ENCODE measurements around the gene ADAM8. TPM values are rescaled to one million over a fixed set of nuclear protein-coding genes. Genes with fewer than 3 reads are reported as not detected.

ADAM8 gene
- total and polyA plus RNA-seq, 2 donors (not counting 1 experiment from before 2014, with no cell fraction given): 0.23 to 2.0 TPM

DNA sequence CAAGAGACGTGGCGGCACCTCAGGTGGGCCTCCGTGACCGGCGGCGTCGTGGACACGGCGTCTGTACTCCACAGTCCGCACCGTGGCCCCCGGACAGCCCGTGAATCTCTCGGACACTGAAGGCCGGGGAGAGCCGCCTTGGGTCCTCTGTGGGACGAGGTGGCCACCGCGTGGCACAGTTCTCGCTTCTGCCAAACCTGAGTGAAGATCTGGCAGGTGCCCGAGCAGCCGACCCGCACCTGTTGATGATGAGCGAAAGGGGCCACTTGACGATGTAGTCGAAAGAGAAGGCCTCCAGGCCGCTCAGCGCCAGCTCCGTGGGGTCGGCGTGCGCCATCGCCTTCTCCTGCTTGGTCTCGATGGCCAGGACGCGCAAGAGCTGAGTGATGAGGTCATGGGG, 8.5 kb upstream of the ADAM8 start:
- no peak overlapping the region for H3K9ac ChIP-seq (ENCODE audit: insufficient read depth, low read length)
- H3K4me1 ChIP-seq (ENCODE audit: control insufficient read depth, extremely low read depth, insufficient read depth, low read length): no peaks in the 10 kb centered on the region
- H3K36me3 ChIP-seq (ENCODE audit: control insufficient read depth, insufficient read depth, low read length): peaks cover 43% of the 10 kb centered on the region
- no peaks in the 10 kb centered on the region for H3K79me2 ChIP-seq (ENCODE audit: control insufficient read depth, insufficient read depth, low read length)
- H3K4me2 ChIP-seq (ENCODE audit: extremely low read depth, insufficient read depth, low read length): no peak overlapping the region
- H3K4me3 ChIP-seq (replicated peaks in 1 of 4; ENCODE audit: control extremely low read depth in 1 of 4, insufficient read depth in 1 of 4, low read depth in 3 of 4, low read length in 4 of 4): no peak overlapping the region
- H3K27ac ChIP-seq (ENCODE audit: insufficient read depth, low read length): no peak overlapping the region
- H2AFZ ChIP-seq (ENCODE audit: low read length): no peak overlapping the region
- DNase-seq (ENCODE audit: low read depth in 2 of 2): no peak
- no peaks in the 10 kb centered on the region for H3K27me3 ChIP-seq (ENCODE audit: control insufficient read depth, insufficient read depth, low read length)
- no peaks in the 10 kb centered on the region for H3K9me3 ChIP-seq (ENCODE audit: control insufficient read depth, insufficient read depth, low read depth, low read length)
- TF ChIP-seq EZH2 (IDR thresholded peaks at IDR 0.05; ENCODE audit: low read length, missing control alignments): no peak
- TF ChIP-seq, protein P1, sequence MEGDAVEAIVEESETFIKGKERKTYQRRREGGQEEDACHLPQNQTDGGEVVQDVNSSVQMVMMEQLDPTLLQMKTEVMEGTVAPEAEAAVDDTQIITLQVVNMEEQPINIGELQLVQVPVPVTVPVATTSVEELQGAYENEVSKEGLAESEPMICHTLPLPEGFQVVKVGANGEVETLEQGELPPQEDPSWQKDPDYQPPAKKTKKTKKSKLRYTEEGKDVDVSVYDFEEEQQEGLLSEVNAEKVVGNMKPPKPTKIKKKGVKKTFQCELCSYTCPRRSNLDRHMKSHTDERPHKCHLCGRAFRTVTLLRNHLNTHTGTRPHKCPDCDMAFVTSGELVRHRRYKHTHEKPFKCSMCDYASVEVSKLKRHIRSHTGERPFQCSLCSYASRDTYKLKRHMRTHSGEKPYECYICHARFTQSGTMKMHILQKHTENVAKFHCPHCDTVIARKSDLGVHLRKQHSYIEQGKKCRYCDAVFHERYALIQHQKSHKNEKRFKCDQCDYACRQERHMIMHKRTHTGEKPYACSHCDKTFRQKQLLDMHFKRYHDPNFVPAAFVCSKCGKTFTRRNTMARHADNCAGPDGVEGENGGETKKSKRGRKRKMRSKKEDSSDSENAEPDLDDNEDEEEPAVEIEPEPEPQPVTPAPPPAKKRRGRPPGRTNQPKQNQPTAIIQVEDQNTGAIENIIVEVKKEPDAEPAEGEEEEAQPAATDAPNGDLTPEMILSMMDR (conservative IDR thresholded peaks at IDR 0.05 in 1 of 2, IDR thresholded peaks at IDR 0.05 in 1 of 2; ENCODE audit: low read depth in 1 of 2, low read length in 2 of 2): no peak
- H4K20me1 ChIP-seq (ENCODE audit: control insufficient read depth, extremely low read depth, insufficient read depth, low read length): no peaks in the 10 kb centered on the region

DNA sequence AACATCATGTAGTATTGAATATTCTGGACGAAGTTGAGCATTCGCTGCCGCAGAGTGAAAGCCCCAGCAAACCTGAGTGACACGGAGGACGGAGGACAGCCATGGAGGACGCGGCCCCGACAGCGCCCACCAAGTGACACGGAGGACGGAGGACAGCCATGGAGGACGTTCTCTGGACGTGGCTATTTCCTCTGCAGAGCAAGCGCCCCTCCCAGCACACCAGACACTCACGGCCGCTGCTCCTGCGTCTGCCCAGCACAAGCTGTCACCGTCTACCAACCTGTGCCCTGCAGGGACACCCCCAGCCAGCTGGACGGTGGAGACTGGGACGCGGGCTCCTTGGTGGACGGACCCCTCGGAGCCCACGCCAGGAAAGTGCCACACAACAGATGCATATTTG, 7.3 kb upstream of the ADAM8 start:
- Histone ChIP-seq H3K4me3 (replicated peaks in 1 of 4; ENCODE audit: control extremely low read depth in 1 of 4, insufficient read depth in 1 of 4, low read depth in 3 of 4, low read length in 4 of 4) (no peak overlapping the region), H3K27ac (ENCODE audit: insufficient read depth, low read length) (no peak overlapping the region), H3K4me1 (ENCODE audit: control insufficient read depth, extremely low read depth, insufficient read depth, low read length) (no peaks in the 10 kb centered on the region), H3K36me3 (ENCODE audit: control insufficient read depth, insufficient read depth, low read length) (peaks cover 40% of the 10 kb centered on the region), H2AFZ (ENCODE audit: low read length) (no peak overlapping the region), H3K27me3 (ENCODE audit: control insufficient read depth, insufficient read depth, low read length) (no peaks in the 10 kb centered on the region), H3K9ac (ENCODE audit: insufficient read depth, low read length) (no peak overlapping the region), H3K79me2 (ENCODE audit: control insufficient read depth, insufficient read depth, low read length) (no peaks in the 10 kb centered on the region), H3K9me3 (ENCODE audit: control insufficient read depth, insufficient read depth, low read depth, low read length) (no peaks in the 10 kb centered on the region), H4K20me1 (ENCODE audit: control insufficient read depth, extremely low read depth, insufficient read depth, low read length) (no peaks in the 10 kb centered on the region), H3K4me2 (ENCODE audit: extremely low read depth, insufficient read depth, low read length) (no peak overlapping the region)
- no peak for TF ChIP-seq EZH2 (IDR thresholded peaks at IDR 0.05; ENCODE audit: low read length, missing control alignments)
- TF ChIP-seq, protein P1 (conservative IDR thresholded peaks at IDR 0.05 in 1 of 2, IDR thresholded peaks at IDR 0.05 in 1 of 2; ENCODE audit: low read depth in 1 of 2, low read length in 2 of 2): no peak
- no peak for DNase-seq (ENCODE audit: low read depth in 2 of 2)

DNA sequence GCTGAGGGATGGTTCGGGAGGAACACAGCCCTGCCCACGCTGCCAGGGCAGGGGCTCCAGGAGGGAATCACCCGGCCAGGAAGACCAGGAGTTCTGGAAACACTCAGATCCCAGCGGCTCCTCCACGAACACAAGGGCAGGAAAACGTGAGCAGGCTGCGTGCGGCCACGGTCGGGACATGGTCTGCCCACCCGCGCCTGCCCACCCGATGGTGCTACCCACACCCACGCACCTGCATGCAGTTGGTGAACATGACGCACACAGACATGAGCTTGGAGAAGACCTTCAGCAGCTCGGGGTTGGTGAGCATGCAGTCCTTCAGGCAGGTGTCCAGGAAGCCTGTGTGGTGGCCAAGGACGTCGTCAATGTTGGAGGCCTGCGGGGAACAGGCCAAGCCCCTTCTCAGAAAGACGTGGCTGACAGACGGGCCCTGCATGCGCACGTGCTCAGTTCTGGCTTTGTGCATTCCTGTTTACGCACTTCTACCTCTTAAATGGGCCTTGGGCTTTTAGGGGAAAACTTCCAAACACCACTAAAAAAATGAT, 6.2 kb upstream of the ADAM8 start:
- Histone ChIP-seq H2AFZ (ENCODE audit: low read length) (no peak overlapping the region), H3K9ac (ENCODE audit: insufficient read depth, low read length) (no peak overlapping the region), H3K4me2 (ENCODE audit: extremely low read depth, insufficient read depth, low read length) (no peak overlapping the region), H3K36me3 (ENCODE audit: control insufficient read depth, insufficient read depth, low read length) (peaks cover 33% of the 10 kb centered on the region), H4K20me1 (ENCODE audit: control insufficient read depth, extremely low read depth, insufficient read depth, low read length) (no peaks in the 10 kb centered on the region), H3K79me2 (ENCODE audit: control insufficient read depth, insufficient read depth, low read length) (no peaks in the 10 kb centered on the region), H3K4me1 (ENCODE audit: control insufficient read depth, extremely low read depth, insufficient read depth, low read length) (peaks cover 3% of the 10 kb centered on the region), H3K27ac (ENCODE audit: insufficient read depth, low read length) (no peak overlapping the region), H3K27me3 (ENCODE audit: control insufficient read depth, insufficient read depth, low read length) (no peaks in the 10 kb centered on the region), H3K4me3 (replicated peaks in 1 of 4; ENCODE audit: control extremely low read depth in 1 of 4, insufficient read depth in 1 of 4, low read depth in 3 of 4, low read length in 4 of 4) (no peak overlapping the region), H3K9me3 (ENCODE audit: control insufficient read depth, insufficient read depth, low read depth, low read length) (no peaks in the 10 kb centered on the region)
- no peak for DNase-seq (ENCODE audit: low read depth in 2 of 2)
- TF ChIP-seq, protein P1 (conservative IDR thresholded peaks at IDR 0.05 in 1 of 2, IDR thresholded peaks at IDR 0.05 in 1 of 2; ENCODE audit: low read depth in 1 of 2, low read length in 2 of 2): no peak
